ENCODE measurements around the gene TEAD1.

TEAD1 gene

GRCh38 chr11:12936200-12936599, 262.0 kb downstream of the TEAD1 start:
- H3K79me2 ChIP-seq (ENCODE audit: control insufficient read depth, low read length) = no peaks in the 10 kb centered on the region
- TF ChIP-seq CTCF (IDR thresholded peaks at IDR 0.05; ENCODE audit: low read depth, low read length, poor library complexity, severe bottlenecking) (no peak), EZH2phosphoT487 (IDR thresholded peaks at IDR 0.05; ENCODE audit: borderline replicate concordance, low read length) (no peak)

GRCh38 chr11:12938590-12939247, 264.5 kb downstream of the TEAD1 start:
- Histone ChIP-seq H3K36me3 (ENCODE audit: control insufficient read depth, low read length) (no peaks in the 10 kb centered on the region), H3K4me2 (ENCODE audit: low read length) (no peak overlapping the region), H3K4me1 (ENCODE audit: control insufficient read depth, low read length) (no peaks in the 10 kb centered on the region), H3K9me3 (ENCODE audit: control insufficient read depth, insufficient read depth, low read length) (no peaks in the 10 kb centered on the region), H3K4me3 (ENCODE audit: low read length) (no peak overlapping the region), H3K27me3 (ENCODE audit: control insufficient read depth, low read length) (no peaks in the 10 kb centered on the region), H3K27ac (ENCODE audit: low read depth, low read length) (no peak overlapping the region), H3K79me2 (ENCODE audit: control insufficient read depth, low read length) (no peaks in the 10 kb centered on the region), H4K20me1 (ENCODE audit: control insufficient read depth, insufficient read depth, low read depth, low read length) (no peaks in the 10 kb centered on the region), H3K9me2 (replicated peaks; ENCODE audit: control insufficient read depth, low read length) (no peaks in the 10 kb centered on the region), H3F3A (ENCODE audit: control insufficient read depth, insufficient read depth) (no peaks in the 10 kb centered on the region)
- TF ChIP-seq CTCF (IDR thresholded peaks at IDR 0.05; ENCODE audit: low read depth, low read length, poor library complexity, severe bottlenecking) (no peak), EZH2phosphoT487 (IDR thresholded peaks at IDR 0.05; ENCODE audit: borderline replicate concordance, low read length) (no peak)

More at GRCh38 chr11:12936200-12936599, 262.0 kb downstream of the TEAD1 start:
- H3K27ac ChIP-seq (ENCODE audit: low read depth, low read length) = no peak overlapping the region
- no peaks in the 10 kb centered on the region for H3K9me2 ChIP-seq (replicated peaks; ENCODE audit: control insufficient read depth, low read length)
- no peaks in the 10 kb centered on the region for H3F3A ChIP-seq (ENCODE audit: control insufficient read depth, insufficient read depth)
- H3K4me3 ChIP-seq (ENCODE audit: low read length) = no peak overlapping the region
- H3K27me3 ChIP-seq (ENCODE audit: control insufficient read depth, low read length) = no peaks in the 10 kb centered on the region
- H4K20me1 ChIP-seq (ENCODE audit: control insufficient read depth, insufficient read depth, low read depth, low read length) = no peaks in the 10 kb centered on the region
- no peaks in the 10 kb centered on the region for H3K36me3 ChIP-seq (ENCODE audit: control insufficient read depth, low read length)
- H3K9me3 ChIP-seq (ENCODE audit: control insufficient read depth, insufficient read depth, low read length) = no peaks in the 10 kb centered on the region
- H3K4me2 ChIP-seq (ENCODE audit: low read length) = no peak overlapping the region
- no peaks in the 10 kb centered on the region for H3K4me1 ChIP-seq (ENCODE audit: control insufficient read depth, low read length)

GRCh38 chr11:12941671-12942070, 267.4 kb downstream of the TEAD1 start:
- H3F3A ChIP-seq (ENCODE audit: control insufficient read depth, insufficient read depth) = no peaks in the 10 kb centered on the region
- no peak overlapping the region for H3K4me3 ChIP-seq (ENCODE audit: low read length)
- no peaks in the 10 kb centered on the region for H3K9me2 ChIP-seq (replicated peaks; ENCODE audit: control insufficient read depth, low read length)
- H4K20me1 ChIP-seq (ENCODE audit: control insufficient read depth, insufficient read depth, low read depth, low read length) = no peaks in the 10 kb centered on the region
- TF ChIP-seq CTCF (IDR thresholded peaks at IDR 0.05; ENCODE audit: low read depth, low read length, poor library complexity, severe bottlenecking) (no peak), EZH2phosphoT487 (IDR thresholded peaks at IDR 0.05; ENCODE audit: borderline replicate concordance, low read length) (no peak)
- H3K4me1 ChIP-seq (ENCODE audit: control insufficient read depth, low read length) = no peaks in the 10 kb centered on the region
- no peaks in the 10 kb centered on the region for H3K36me3 ChIP-seq (ENCODE audit: control insufficient read depth, low read length)
- no peak overlapping the region for H3K27ac ChIP-seq (ENCODE audit: low read depth, low read length)
- no peaks in the 10 kb centered on the region for H3K27me3 ChIP-seq (ENCODE audit: control insufficient read depth, low read length)
- H3K9me3 ChIP-seq (ENCODE audit: control insufficient read depth, insufficient read depth, low read length) = no peaks in the 10 kb centered on the region
- no peaks in the 10 kb centered on the region for H3K79me2 ChIP-seq (ENCODE audit: control insufficient read depth, low read length)
- no peak overlapping the region for H3K4me2 ChIP-seq (ENCODE audit: low read length)
